Retinal pigment epithelial cell (primary cell): Measurements from ENCODE around the gene VPS51.

Source experiments
- DNase-seq: peaks from one replicate; pipeline ENCODE4 v3.0.0-alpha.2; 2010; ENCODE audit warnings: low read depth
- H3K4me3 ChIP-seq: 2 replicates; pipeline ENCODE4 v1.5.1; 2011; ENCODE audit warnings: mild to moderate bottlenecking, low read length, control low read depth, moderate library complexity
- TF ChIP-seq, protein P1 (sequence below): conservative IDR thresholded peaks from 2 replicates; pipeline ENCODE4 v1.5.1; 2011; ENCODE audit warnings: low read depth, low read length, control low read depth, inconsistent platforms

VPS51 gene

DNA sequence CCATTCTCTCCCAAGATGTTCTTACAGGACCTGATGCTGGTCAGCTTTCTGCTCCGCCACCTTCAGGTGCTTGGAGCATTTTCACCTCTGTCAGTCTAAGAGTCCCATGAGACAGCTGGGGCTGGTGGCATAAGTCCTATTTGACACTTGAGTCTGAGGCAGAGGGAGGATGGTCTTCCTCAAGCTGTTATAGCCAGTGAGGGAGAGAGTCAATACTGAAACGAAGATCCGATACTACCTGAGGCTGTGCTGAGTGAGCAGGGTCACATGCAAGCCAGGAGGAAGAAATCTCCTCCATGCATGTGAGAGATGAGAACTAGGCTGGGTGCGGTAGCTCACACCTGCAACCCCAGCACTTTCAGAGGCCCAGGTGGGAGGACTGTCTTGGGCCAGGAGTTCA lies 6.4 kb upstream of the VPS51 start:
- TF ChIP-seq, protein P1, sequence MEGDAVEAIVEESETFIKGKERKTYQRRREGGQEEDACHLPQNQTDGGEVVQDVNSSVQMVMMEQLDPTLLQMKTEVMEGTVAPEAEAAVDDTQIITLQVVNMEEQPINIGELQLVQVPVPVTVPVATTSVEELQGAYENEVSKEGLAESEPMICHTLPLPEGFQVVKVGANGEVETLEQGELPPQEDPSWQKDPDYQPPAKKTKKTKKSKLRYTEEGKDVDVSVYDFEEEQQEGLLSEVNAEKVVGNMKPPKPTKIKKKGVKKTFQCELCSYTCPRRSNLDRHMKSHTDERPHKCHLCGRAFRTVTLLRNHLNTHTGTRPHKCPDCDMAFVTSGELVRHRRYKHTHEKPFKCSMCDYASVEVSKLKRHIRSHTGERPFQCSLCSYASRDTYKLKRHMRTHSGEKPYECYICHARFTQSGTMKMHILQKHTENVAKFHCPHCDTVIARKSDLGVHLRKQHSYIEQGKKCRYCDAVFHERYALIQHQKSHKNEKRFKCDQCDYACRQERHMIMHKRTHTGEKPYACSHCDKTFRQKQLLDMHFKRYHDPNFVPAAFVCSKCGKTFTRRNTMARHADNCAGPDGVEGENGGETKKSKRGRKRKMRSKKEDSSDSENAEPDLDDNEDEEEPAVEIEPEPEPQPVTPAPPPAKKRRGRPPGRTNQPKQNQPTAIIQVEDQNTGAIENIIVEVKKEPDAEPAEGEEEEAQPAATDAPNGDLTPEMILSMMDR = no peak
- no peak for DNase-seq
- no peak overlapping the region for H3K4me3 ChIP-seq

DNA sequence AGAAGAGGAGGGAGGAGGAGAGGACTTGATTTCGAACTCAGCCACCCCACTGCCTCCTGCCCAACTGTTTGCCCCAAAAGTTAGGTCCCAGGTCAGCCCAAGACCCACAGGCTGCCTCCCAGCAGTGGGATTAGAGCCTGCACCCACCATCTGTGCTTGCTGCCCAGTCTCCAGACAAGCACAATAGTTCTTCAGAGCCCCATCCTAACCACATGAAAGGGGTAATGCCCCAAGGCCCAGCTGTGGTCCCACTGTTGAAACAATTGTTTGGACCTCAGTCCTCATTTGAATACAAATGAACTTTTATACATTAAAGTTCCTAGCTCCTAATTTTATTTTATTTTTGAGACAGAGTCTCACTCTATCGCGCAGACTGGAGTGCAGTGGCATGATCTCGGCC lies 5.4 kb upstream of the VPS51 start:
- TF ChIP-seq, protein P1 = no peak
- no peak for DNase-seq
- no peak overlapping the region for H3K4me3 ChIP-seq

DNA sequence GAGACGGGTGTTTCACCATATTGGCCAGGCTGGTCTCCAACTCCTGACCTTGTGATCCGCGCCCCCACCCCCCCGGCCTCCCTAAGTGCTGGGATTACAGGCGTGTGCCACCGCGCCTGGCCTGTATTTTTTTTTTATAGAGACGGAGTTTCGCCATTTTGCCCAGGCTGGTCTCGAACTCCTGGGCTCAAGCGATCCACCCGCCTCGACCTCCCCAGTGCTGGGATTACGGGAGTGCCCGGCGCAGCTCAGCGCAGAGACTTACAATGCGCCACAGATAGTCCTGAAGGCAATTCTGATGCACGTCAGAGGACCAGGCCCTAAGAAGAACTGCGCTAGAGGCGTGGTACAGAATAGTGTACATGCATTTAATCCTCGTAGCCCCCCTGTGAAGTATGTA lies 587 bp upstream of the VPS51 start:
- DNase-seq = no peak
- peak overlapping the region; percentile 78 for H3K4me3 ChIP-seq
- TF ChIP-seq, protein P1 = no peak

DNA sequence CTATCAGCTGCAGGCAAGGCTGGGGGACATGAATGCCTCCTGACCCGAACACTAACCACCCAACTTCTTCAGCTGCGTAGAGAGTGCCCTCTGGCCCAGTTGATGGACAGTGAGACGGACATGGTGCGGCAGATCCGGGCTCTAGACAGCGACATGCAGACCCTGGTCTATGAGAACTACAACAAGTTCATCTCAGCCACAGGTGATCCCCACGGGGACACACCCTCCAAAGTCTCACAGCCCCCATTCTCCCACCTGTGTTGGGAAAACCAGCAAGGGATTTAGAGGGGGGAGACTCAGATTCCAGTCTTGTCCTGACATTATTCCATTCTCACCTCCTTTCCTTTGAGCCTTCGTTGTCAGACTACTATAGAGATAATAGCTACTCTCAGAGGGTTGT lies 912 bp downstream of the VPS51 start:
- TF ChIP-seq, protein P1 = no peak
- no peak for DNase-seq

DNA sequence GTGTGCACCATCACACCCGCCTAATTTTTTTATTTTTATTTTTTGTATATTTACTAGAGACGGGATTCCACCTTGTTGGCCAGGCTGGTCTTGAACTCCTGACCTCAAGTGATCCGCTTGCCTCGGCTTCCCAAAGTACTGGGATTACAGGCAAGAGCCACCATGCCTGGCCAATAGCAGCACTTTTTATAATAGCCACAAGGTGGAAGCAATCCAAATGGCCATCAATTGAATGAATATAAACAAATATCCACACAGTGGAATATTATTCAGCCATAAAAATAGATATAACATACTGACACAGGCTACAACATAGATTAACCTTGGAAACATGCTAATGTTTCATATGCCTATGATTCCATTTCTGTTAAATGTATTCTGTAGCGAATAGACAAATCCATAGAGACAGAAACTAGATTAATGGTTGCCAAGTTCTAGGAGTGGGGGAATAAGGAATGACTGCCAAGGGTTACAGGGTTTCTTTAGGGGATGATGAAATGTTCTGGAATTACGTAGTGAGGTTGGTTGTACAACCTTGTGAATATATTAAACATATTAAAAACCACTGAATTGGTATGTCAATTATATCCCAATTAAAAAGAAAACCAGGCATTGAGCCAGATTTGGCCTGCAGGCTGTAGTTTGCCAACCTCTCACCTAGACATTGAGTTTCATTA lies 4.8 kb downstream of the VPS51 start:
- TF ChIP-seq, protein P1 = no peak
- DNase-seq = no peak
- H3K4me3 ChIP-seq = no peak overlapping the region

More for the DNA sequence above, 912 bp downstream of the VPS51 start:
- H3K4me3 ChIP-seq = peak overlapping the region; percentile 78

DNA sequence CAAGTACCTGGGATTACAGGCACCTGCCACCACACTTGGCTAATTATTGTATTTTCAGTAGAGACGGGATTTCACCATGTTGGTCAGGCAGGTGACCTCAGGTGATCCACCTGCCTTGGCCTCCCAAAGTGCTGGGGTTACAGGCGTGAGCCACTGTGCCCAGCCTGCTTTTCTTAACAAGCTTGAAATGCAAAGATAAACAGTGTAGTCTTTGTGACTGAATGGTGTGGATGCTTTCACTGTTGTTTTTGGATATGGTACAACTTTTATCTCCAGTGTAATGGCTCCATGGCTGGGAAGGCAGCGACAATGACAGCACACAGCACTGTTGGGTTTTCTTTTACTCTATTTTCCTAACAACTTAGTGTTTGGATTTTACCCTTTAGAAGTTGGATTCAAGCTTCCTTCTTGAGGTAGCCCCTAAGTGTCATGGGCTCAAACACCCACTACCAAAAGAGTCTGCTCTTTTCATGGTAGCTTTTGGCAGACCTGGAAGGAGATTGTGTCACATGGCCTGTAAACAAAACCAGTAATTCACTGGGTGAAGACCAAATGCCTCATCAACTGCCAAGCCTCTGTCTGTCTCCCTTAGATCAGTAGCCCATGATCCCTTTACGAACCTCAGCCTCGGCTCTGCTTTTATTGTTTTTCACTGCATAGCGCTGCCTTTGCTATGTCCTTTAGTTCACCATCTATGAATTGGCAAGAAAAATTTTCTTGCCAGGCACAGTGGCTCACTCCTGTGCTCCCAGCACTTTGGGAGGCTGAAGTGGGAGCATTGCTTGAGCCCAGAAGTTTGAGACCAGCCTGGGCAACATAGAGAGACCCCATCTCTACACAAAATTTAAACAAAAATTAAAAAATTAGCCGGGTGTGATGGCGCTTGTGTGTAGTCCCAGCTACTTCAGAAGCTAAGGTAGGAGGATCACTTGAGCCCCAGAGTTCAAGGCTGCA lies 6.4 kb downstream of the VPS51 start:
- H3K4me3 ChIP-seq = no peak overlapping the region
- TF ChIP-seq, protein P1 = no peak
- no peak for DNase-seq

DNA sequence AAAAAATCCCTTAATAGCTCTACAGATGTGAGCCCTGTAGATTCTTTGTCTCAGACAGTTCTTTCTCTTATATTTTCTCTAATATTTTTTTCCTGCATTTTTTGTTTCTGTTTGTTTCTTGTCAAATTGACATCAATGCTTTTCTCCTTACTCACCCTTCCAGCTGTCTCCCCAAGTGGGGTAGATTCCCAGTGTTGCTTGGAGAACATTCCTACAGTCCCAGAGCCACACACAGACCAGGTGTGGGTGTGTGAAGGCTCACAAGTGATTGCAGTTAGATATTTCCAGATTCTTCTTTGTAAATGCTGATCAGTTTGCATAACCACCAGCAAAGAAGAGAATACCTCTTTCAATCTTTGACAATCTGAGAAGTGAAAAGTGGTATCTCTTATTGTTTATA lies 7.5 kb downstream of the VPS51 start:
- no peak for DNase-seq
- TF ChIP-seq, protein P1 = no peak
- H3K4me3 ChIP-seq = no peak overlapping the region
